ENCODE data around the gene OR5H2.
"Not testable (repeated sequence)": the region's sequence is repeated elsewhere in the genome, so short reads cannot be mapped to it uniquely, and the experiment has no call there.

The OR5H2 gene

GRCh38 chr3:98282205-98282604 lies at the start of gene OR5H2:
OR5H2 (plus strand) TSS chr3:98282505; CDS start chr3:98282903, 398 bp downstream.
- H3K27ac Mint-ChIP-seq: no peak within 1 kb of the TSS
- H3K4me1 Mint-ChIP-seq: no peaks in the 10 kb centered on the region
- H3K4me3 Mint-ChIP-seq: no peak within 1 kb of the TSS
- no peaks in the 10 kb centered on the region for H3K9me3 Mint-ChIP-seq
- no peak for TF ChIP-seq CTCF (IDR thresholded peaks at IDR 0.05; ENCODE audit: unreplicated experiment in 3 of 3)
- H3K27me3 Mint-ChIP-seq (ENCODE audit: low read depth): peaks cover 3% of the 10 kb centered on the region
- no peaks in the 10 kb centered on the region for H3K36me3 Mint-ChIP-seq (ENCODE audit: low read depth)

- Mint-ChIP-seq H3K27ac (no peak overlapping the region), H3K4me3 (no peak overlapping the region), H3K9me3 (no peaks in the 10 kb centered on the region), H3K36me3 (ENCODE audit: low read depth) (no peaks in the 10 kb centered on the region), H3K27me3 (ENCODE audit: low read depth) (no peaks in the 10 kb centered on the region), H3K4me1 (no peaks in the 10 kb centered on the region)
- TF ChIP-seq CTCF (IDR thresholded peaks at IDR 0.05; ENCODE audit: unreplicated experiment in 3 of 3): no peak
These were observed 48.8 kb upstream of the OR5H2 start for GRCh38 chr3:98233468-98233867.

DNA sequence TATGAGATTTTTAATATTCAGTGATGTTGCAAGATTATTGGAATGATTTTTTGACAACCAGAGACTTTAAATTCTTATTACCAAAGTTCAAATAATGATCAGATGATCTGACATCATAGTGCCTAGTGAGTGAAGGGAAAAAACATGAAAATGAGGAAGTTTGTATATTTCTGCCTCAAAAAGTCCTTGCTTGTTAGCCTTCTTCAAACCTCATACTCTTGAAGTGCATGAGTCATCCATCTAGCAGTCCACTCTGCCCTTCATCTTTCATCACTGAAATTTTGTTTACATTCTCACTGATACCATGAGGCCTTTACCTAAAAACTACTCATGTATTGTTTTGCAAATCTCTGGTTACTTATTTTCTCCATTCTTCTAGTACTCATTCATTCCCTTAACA lies 42.2 kb upstream of the OR5H2 start:
- Mint-ChIP-seq H3K9me3 (no peaks in the 10 kb centered on the region), H3K27ac (no peak overlapping the region), H3K4me3 (no peak overlapping the region), H3K27me3 (ENCODE audit: low read depth) (no peaks in the 10 kb centered on the region), H3K36me3 (ENCODE audit: low read depth) (no peaks in the 10 kb centered on the region), H3K4me1 (no peaks in the 10 kb centered on the region)
- TF ChIP-seq CTCF (IDR thresholded peaks at IDR 0.05; ENCODE audit: unreplicated experiment in 3 of 3): no peak

- H3K27ac Mint-ChIP-seq: no peak overlapping the region
These were observed 40.1 kb upstream of the OR5H2 start for GRCh38 chr3:98242155-98242554.

DNA sequence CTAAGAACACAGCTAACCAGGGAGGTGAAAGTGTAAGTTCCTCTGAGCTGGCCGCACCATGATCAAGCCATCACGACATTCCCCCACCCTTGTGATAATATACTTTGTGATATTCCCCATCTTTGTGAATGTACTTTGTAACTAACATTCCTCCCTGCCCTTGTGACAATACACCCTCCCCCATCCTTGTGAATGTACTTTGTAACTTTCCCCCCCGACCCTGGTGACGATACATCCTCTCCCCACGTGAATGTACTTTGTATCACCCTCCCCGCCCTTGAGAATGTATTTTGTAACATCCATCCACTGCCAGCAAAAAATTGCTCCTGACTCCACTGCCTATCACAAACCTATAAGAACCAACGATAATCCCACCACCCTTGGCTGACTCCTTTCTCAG lies 38.5 kb upstream of the OR5H2 start:
- no peak for TF ChIP-seq CTCF (IDR thresholded peaks at IDR 0.05; ENCODE audit: unreplicated experiment in 3 of 3)
- Mint-ChIP-seq H3K4me1 (no peaks in the 10 kb centered on the region), H3K27ac (no peak overlapping the region), H3K9me3 (no peaks in the 10 kb centered on the region), H3K36me3 (ENCODE audit: low read depth) (no peaks in the 10 kb centered on the region), H3K4me3 (no peak overlapping the region), H3K27me3 (ENCODE audit: low read depth) (no peaks in the 10 kb centered on the region)

More at GRCh38 chr3:98242155-98242554, 40.1 kb upstream of the OR5H2 start:
- Mint-ChIP-seq H3K36me3 (ENCODE audit: low read depth) (no peaks in the 10 kb centered on the region), H3K4me3 (no peak overlapping the region), H3K4me1 (no peaks in the 10 kb centered on the region), H3K27me3 (ENCODE audit: low read depth) (no peaks in the 10 kb centered on the region), H3K9me3 (no peaks in the 10 kb centered on the region)
- no peak for TF ChIP-seq CTCF (IDR thresholded peaks at IDR 0.05; ENCODE audit: unreplicated experiment in 3 of 3)

- Mint-ChIP-seq H3K27me3 (ENCODE audit: low read depth) (no peaks in the 10 kb centered on the region), H3K4me1 (no peaks in the 10 kb centered on the region), H3K4me3 (no peak overlapping the region), H3K9me3 (no peaks in the 10 kb centered on the region), H3K27ac (no peak overlapping the region), H3K36me3 (ENCODE audit: low read depth) (no peaks in the 10 kb centered on the region)
- no peak for TF ChIP-seq CTCF (IDR thresholded peaks at IDR 0.05; ENCODE audit: unreplicated experiment in 3 of 3)
These were observed 36.2 kb upstream of the OR5H2 start for GRCh38 chr3:98246142-98246541.

- H3K9me3 Mint-ChIP-seq; H3K27me3 Mint-ChIP-seq (ENCODE audit: low read depth); H3K4me3 Mint-ChIP-seq: not testable (repeated sequence)
These were observed 26.3 kb upstream of the OR5H2 start for GRCh38 chr3:98256026-98256425.

More at GRCh38 chr3:98256026-98256425, 26.3 kb upstream of the OR5H2 start:
- H3K36me3 Mint-ChIP-seq (ENCODE audit: low read depth); H3K4me1 Mint-ChIP-seq; H3K27ac Mint-ChIP-seq: not testable (repeated sequence)
